Panc1 (cell line): ENCODE measurements around the gene MPPE1.
"Not testable (repeated sequence)": the region's sequence is repeated elsewhere in the genome, so short reads cannot be mapped to it uniquely, and the experiment has no call there.

Experiments
- POLR2AphosphoS5 ChIP-seq: IDR thresholded peaks from 2 replicates; pipeline ENCODE4 v1.6.1; 2012; ENCODE audit warnings: mild to moderate bottlenecking, low read depth, low read length, moderate library complexity
- TF ChIP-seq, protein P1 (sequence below): fragments of 450-650 bp; IDR thresholded peaks from 2 replicates; pipeline ENCODE4 v1.5.1; 2017; ENCODE audit warnings: mild to moderate bottlenecking
- TF ChIP-seq, protein P2 (sequence below), 2 experiments: IDR thresholded peaks; 2 replicates each; pipeline ENCODE4 v1.6.1; 2011 to 2012; ENCODE audit warnings: low read depth in 2 of 2, control low read depth in 1 of 2, low read length in 1 of 2, mild to moderate bottlenecking in 1 of 2, moderate library complexity in 1 of 2; ENCODE audit not compliant: insufficient read depth in 1 of 2

DNA sequence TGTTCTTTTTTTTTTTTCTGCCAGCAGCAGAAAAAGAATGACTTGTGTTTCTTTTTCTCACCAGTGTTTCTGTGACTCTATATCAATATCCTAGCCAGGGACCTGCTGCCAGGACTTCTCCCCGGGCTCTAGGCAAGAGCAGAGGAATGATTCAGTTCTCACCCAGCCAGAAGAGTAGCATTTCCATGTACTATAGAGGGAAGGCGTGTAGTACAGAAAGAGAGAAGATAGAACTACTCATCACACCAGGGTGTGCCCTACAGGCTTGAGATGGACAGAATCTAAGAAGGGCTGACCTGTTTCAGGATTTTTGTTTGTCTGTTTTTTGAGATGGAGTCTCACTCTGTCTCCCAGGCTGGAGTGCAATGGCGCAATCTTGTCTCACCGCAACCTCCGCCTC lies 11.4 kb upstream of the MPPE1 start:
- TF ChIP-seq, protein P1, sequence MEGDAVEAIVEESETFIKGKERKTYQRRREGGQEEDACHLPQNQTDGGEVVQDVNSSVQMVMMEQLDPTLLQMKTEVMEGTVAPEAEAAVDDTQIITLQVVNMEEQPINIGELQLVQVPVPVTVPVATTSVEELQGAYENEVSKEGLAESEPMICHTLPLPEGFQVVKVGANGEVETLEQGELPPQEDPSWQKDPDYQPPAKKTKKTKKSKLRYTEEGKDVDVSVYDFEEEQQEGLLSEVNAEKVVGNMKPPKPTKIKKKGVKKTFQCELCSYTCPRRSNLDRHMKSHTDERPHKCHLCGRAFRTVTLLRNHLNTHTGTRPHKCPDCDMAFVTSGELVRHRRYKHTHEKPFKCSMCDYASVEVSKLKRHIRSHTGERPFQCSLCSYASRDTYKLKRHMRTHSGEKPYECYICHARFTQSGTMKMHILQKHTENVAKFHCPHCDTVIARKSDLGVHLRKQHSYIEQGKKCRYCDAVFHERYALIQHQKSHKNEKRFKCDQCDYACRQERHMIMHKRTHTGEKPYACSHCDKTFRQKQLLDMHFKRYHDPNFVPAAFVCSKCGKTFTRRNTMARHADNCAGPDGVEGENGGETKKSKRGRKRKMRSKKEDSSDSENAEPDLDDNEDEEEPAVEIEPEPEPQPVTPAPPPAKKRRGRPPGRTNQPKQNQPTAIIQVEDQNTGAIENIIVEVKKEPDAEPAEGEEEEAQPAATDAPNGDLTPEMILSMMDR, result not testable (repeated sequence)
- TF ChIP-seq POLR2AphosphoS5, result not testable (repeated sequence)
- TF ChIP-seq, protein P2, sequence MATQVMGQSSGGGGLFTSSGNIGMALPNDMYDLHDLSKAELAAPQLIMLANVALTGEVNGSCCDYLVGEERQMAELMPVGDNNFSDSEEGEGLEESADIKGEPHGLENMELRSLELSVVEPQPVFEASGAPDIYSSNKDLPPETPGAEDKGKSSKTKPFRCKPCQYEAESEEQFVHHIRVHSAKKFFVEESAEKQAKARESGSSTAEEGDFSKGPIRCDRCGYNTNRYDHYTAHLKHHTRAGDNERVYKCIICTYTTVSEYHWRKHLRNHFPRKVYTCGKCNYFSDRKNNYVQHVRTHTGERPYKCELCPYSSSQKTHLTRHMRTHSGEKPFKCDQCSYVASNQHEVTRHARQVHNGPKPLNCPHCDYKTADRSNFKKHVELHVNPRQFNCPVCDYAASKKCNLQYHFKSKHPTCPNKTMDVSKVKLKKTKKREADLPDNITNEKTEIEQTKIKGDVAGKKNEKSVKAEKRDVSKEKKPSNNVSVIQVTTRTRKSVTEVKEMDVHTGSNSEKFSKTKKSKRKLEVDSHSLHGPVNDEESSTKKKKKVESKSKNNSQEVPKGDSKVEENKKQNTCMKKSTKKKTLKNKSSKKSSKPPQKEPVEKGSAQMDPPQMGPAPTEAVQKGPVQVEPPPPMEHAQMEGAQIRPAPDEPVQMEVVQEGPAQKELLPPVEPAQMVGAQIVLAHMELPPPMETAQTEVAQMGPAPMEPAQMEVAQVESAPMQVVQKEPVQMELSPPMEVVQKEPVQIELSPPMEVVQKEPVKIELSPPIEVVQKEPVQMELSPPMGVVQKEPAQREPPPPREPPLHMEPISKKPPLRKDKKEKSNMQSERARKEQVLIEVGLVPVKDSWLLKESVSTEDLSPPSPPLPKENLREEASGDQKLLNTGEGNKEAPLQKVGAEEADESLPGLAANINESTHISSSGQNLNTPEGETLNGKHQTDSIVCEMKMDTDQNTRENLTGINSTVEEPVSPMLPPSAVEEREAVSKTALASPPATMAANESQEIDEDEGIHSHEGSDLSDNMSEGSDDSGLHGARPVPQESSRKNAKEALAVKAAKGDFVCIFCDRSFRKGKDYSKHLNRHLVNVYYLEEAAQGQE (IDR thresholded peaks at IDR 0.05; ENCODE audit: insufficient read depth in 1 of 2, low read depth in 2 of 2, low read length in 1 of 2), result not testable (repeated sequence)
